ENCODE results near the gene SCFD1.
"Not testable (repeated sequence)": the region's sequence is repeated elsewhere in the genome, so short reads cannot be mapped to it uniquely, and the experiment has no call there.

Gene SCFD1

DNA sequence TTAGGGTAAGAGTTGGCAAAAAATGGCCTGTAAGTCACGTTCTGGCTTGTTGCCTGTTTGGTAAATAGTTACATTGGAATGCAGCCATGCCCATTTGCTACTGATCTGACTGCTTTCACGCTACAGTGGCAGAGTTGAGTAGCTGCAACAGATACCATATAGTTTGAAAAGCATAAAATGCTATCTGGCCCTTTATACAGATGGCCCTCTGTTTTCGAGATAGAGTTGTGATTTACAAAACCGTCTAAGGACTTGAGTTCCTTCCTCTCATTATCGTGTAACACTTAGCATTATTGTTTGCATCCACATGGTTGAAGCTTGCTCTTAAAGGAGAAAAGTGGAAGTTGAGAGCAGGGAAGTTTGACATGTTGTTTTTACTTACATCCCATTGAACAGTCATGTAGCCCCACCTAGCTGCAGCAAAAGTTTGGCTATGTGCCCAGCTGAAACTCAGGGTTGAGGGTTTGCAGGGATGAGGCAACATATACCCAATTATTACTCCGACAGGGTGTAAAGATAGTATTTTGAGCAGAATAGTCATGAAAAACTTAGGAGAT, 11.3 kb upstream of the SCFD1 start:
- DNase-seq: peak; percentile 6 to 61

DNA sequence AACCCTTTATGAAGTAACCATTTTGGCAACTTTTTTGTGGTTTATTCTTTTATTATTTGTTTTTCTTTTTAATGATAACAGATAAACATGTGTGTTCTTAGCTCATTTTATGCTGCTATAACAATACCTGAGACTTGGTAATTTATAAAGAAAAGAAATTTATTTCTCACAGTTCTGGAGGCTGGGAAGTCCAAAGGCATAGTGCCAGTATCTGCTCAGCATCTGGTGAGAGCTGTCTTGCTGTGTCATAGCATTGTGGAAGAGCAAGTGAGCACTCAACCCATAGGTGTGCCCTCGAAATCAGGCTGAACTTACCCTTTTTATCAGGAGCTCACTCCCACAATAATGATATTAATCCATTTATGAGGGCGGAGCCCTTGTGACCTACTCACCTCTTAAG, 8.0 kb upstream of the SCFD1 start:
- DNase-seq: no peak

DNA sequence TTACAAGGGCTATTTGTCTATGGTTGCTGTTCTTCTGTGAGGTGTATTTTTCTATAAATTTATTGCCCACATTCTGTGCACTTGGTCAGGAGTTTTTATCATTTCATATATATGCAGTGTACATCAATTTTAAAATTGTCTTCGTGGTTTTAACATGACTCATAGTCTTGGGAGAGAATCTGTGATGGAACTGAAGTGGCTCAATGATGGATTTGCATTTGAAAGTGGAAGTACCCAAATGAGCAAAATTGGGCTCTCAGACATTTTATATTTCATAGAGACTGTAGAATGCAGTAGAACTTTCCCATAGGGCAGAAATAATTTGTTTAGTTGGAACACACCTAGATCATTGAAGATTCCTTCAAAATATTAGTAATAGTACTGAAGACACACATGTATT, 1.9 kb upstream of the SCFD1 start:
- DNase-seq: no peak

DNA sequence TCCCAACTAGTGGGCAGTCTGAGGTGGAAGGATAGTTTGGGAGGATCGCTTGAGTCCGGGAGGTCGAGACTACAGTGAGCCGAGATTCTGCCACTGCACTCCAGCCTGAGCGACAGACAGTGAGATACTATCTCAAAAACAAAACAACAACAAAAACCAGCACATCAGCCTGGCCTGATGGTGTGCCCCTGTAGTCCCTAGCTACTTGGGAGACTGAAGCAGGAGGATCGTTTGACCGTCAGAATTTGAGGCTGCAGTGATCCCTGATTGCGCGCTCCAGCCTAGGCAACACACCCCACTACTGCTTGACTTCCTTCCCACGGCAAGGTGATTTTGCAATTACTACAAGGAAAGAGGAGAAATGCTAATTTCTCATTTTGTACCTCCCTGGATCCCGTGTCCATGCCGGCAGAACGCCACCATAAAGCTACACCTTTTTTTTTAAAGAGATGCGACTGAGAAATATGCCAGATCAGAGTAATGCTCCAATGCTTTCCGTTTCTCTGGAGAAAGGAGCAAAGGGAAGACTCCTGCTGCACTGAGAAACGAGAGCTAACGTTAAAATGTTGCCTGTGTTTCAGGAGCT, 672 bp upstream of the SCFD1 start:
- peak in 1 of 2 experiments; percentile 45 for DNase-seq

DNA sequence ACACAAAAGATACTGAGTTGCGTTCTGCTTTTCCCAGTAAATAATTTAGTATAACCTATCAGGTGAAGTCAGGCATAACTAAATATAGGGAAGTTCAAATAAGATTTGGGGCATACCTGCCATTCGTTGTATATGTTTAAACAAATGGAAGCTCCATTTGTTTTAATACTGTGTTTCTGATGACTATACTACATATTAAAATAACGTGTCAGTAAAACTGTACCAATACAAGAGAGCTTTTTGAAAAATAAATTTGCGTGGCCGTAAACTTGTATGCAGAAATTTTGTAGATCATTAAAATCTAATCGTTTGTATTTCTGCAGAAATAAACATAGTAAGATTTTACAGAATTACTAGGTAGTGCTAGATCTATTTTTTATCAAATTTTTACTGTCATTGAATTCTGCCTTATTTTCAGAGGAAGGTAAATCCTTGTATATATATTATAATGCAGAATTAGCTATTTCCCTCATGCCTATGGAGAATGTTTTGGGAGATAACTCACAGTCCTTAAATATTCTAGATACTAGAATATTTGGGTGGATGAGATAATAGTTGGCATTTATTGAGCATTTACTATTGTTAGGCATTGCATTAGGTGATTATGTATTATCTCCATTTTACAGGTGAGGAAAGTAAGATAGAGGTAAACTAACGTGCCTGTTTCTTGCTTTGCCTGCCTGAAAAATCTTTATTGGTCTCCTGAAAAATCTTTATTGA, 1.5 kb downstream of the SCFD1 start:
- no peak for DNase-seq

DNA sequence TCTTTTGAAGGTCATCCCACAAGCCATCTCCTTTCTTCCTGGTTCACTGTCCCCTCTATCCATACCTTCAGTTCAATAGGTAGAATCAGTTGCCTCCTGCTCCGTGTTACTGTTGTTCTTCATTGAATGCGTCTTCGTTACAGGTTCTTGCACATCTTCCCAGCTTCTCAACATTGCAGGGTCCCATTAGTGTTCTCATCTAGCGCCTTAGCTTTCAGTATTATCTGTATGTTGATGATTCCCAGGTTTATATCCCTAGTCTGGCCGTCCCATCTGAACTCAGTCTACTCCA, 2.0 kb downstream of the SCFD1 start:
- no peak for DNase-seq

DNA sequence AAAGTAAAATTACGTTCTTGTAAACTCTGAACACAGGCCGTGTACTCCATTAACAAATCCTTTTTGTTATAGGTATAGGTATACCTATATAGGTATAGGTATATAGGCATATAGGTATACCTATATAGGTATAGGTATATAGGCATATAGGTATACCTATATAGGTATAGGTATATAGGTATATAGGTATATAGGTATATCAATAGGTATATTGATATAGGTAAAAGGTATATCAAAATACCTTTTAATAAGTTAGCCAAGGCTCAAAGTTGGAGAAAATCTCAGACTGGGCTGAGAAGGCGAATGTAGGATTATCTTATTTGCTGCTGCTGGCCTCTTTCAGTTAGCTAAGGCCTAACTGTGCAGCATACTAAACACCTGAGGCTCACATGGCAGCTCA, 3.4 kb downstream of the SCFD1 start:
- DNase-seq: no peak

DNA sequence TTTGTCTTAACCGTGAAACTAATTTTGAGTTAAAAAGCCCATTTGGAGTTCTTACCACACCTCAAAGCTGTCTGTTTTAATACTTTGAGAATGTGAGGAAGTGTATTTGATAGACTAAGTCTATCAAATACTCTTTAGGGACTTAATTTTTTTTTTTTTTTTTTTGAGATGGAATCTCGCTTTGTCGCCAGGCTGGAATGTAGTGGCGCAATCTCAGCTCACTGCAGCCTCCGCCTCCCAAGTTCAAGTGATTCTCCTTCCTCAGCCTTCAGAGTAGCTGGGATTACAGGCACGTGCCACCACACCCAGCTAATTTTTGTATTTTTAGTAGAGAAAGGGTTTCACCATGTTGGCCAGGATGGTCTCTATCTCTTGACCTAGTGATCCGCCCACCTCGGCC, 7.3 kb downstream of the SCFD1 start:
- DNase-seq: not testable (repeated sequence)

DNA sequence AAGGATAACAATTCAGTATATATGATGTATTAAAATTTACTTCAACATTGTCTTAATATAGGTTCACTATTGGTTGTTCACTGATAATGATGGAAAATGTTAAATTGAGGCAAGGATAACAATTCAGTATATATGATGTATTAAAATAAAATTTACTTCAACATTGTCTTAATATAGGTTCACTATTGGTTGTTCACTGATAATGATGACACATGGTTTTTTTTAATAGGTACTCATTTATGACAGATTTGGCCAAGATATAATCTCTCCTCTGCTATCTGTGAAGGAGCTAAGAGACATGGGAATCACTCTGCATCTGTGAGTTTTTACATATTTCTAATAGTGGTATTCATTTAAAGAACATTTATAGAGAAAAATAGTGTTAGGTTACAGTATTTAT, 8.1 kb downstream of the SCFD1 start:
- no peak for DNase-seq

DNA sequence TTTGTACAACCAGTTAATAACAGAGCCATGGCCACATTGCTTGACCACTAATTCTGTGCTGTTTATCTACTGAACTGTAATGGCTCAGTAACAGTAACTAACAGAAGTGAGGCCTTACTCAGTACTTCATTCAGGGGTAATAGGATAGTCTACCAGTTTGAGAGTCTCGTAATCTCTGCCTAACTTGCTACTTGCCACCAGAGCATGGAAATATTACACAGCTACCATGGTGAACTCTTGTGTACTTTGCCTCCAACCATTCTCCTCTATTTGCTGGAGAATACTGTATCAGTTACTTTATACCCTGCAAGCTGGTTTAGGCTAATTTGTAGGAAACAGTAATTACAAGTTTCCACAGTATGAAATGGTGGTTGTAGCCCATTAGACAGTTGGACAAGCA, 10.6 kb downstream of the SCFD1 start:
- no peak for DNase-seq

DNA sequence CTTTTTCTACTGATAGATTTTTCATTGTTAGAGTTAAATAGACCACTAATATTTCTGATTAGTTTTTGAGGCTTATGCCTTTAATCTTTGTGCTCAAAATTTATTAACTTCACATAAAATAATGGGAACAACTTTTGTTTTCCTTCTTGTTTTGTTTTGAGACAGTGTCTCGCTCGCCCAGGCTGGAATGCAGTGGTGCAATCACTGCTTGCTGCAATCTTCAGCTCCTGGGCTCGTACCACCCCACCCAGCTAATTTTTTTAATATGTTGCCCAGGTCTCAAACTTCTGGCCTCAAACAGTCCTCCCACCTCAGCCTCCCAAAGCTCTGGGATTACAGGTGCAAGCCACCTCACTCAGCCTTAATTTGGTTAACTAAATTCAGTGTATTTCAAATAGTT, 16.8 kb downstream of the SCFD1 start:
- no peak for DNase-seq

DNA sequence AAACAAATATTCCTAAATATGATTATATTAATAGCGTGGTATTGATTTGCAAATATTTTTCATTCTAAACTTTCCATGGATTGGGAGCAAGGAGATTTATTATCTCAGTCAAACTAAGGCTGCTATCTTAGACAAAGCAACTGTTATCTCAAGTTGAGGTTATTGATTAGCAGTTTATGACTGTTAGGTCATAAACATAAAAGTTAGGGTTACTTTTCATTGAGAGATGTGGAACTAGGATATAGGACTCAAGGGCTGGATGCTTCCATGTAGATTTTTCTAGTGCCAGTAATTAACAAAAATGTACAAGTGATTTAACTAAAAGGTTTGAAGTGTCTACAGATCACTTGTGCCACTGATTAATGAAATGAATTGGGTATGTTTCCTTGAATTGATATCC, 19.1 kb downstream of the SCFD1 start:
- DNase-seq: no peak

DNA sequence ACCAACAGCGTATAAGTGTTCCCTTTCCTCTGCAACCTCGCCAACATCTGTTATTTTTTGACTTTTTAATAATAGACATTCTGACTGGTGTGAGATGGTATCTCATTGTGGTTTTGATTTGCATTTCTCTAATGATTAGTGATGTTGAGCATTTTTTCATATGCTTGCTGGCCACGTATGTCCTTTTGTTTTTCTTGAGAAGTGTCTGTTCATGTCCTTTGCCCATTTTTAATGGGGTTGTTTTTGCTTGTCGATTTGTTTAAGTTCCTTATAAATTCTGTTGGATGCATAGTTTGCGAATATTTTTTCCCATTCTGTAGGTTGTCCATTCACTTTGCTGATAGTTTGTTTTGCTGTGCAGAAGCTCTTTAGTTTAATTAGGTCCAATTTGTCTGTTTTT, 22.3 kb downstream of the SCFD1 start:
- not testable (repeated sequence) for DNase-seq

DNA sequence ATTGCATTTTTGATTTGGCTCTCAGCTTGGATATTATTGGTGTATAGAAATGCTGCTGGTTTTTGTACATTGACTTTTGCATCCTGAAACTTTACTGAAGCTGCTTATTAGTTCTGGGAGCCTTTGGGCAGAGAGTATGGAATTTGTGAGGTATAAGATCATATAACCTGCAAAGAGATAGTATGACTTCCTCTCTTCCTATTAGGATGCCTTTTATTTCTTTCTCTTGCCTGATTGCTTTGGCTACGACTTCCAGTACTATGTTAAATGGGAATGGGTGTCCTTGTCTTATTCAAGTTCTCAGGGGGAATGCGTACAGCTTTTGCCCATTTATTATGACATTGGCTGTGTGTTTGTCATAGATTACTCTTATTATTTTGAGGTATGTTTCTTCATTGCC, 23.5 kb downstream of the SCFD1 start:
- DNase-seq: no peak

DNA sequence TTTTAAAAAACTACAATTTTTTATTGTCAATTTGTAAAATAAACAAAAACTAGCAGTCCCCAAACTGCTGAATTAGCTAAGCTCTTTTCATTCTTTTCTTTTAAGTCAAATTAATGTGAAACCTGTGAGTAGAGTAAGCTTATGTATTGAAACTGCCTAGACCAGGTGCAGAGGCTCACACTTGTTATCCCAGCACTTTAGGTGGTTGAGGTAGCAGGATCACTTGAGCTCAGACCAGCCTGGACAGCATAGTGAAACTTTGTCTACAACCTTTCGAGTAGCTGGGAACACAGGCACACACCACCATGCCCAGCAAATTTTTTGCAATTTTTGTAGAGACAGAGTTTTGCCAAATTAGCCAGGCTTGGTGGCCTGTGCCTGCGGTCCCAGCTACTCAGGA, 26.4 kb downstream of the SCFD1 start:
- DNase-seq: no peak

DNA sequence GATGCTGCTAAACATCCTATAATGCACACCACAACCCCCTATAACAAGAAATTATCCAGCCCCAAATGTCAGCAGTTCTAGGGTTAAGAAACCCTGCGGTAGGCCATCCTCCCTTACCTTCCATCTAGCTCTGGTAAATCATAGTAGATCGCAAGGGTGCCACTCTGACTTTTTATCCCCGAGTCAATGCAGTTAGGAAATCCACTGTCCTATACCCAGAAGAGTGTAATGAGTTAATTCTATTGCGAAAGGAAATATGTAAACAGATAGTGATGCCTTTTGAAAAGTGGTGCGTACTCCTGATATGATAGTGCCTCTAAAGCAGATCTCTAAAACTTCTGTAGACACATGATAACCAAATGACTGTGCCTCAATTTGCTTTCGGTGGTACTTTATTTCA, 29.8 kb downstream of the SCFD1 start:
- no peak for DNase-seq

DNA sequence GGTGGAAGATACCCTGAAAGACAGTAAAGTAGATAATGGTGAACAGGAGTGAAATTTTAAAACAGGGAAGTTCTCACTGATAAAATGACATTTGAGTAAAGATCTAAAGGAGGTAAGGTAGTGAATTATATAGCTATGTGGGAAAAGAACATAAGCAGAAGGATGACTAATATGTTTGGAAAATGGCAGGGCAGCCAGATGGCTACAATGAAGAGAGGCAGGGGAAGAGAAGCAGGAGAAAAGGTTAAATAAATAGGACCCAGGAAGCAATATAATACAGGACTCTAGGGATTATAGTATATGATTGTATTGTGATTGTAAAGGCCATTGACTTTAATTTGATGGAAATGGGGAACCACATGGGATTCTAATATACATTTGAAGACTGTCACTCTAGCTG, 33.0 kb downstream of the SCFD1 start:
- DNase-seq: no peak

DNA sequence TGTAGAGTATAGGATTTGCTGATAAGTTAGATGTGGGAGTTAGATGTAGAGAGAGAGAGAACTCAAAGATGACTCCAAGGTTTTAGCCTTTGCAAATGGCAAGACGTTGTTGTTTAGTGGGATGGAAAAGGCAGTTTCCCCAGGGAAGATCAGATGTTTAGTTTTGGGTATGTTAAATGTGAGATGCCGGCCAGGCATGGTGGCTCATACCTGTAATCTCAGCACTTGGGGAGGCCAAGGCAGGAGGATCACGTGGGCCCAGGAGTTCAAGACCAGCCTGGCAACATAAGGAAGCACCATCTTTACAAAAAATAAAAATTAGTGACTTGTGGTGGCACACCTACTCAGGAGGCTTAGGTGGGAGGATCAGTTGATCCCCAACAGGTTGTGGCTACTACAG, 33.5 kb downstream of the SCFD1 start:
- DNase-seq: no peak

DNA sequence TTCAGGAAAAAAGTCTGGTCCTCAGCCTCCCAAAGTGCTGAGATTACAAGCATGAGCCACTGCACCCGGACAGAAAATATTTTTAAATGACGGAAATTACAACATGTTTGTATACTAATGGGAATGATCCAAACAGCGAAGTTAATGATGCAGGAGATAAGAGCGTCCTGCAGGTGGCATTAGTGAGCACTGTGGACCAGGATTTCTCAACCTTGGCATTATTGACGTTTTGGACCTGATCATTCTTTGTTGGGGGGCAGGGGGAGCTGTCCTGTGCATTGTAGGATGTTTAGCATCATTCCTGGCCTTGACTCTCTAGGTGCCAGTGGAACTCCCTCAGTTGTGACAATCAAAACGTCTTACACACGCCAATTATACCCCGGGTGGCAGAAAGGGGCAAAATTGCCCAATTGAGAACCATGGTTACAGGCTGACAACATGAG, 34.1 kb downstream of the SCFD1 start:
- DNase-seq: peak; percentile 9 to 49

DNA sequence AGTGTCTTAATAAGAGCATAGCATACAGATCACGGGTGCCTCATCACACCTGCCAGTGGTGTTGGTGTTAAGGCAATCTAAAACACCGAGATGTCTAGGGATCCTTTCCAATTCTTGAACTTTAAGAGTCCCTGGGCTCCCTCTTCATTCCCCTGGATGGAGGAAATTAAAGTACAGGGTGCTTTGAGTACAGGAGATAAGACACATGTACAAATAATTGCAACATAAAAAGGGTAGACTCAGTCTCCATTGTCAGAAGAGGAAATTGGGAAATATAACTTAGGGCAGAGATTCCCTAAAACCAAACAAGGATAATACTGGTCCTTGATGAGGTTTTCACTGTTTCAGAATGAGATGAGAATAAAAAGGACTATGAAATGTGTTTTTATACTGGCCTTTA, 34.9 kb downstream of the SCFD1 start:
- no peak for DNase-seq

DNA sequence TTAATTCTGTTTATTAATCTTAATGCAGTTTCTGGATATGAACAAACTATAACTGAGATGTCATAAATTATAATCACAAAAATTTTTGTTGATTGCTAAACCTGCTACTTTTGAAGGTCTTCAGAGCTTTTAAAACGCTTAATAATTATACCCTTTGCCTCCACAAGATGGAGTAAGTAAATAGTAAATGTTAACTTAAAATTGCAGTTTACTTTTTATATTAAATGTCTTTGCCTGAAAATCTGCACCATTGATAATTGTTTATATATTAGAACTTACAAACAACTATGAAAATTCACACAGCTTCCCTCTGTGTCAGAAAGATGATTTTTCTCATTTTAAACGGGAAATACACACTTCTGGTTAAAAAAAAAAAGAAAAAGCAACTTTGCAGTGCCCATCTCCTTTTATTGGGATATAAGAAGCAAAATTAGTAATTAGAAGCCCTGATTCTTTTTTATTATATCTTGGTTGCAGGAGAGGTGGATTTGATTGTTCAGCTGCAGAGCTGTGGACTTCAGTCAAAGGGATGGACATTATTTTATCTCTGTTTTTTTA, 35.6 kb downstream of the SCFD1 start:
- DNase-seq: peak in 1 of 2 experiments; percentile 19

DNA sequence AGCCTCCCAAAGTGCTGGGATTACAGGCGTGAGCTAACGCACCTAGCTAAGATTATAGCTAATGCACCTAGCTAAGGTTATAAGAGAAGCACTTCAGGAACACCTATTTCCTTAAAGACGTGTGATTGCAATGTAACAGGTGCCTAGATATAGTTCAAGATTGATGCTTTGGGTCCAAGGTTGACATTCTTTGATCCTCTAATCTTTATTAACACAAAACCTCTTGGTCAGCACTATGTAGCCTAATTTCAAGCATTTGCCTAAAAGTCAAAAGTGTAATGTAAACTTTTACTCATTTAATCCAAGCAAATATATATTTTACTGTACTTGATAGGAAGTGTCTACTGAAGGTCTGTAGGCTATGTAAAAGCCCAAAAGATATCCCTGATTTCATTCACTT, 36.5 kb downstream of the SCFD1 start:
- DNase-seq: no peak

DNA sequence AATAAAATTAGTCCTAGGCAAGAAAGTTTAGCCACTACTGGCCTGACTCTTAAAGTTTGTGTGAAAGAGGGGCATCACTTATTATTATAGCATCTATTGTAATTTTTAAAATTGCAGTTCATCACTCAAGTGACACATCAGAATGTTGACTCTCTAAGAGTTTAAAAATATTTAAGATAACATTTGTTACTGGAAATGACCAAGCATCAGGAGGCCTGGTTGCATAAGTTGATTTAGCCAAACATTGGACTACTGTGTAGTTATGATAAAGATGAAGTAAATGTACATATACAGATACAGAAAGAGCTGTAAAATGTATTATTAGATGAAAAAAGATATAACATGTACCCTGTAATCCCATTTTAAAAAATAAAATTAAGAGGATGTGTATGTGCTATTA, 47.5 kb downstream of the SCFD1 start:
- no peak for DNase-seq

DNA sequence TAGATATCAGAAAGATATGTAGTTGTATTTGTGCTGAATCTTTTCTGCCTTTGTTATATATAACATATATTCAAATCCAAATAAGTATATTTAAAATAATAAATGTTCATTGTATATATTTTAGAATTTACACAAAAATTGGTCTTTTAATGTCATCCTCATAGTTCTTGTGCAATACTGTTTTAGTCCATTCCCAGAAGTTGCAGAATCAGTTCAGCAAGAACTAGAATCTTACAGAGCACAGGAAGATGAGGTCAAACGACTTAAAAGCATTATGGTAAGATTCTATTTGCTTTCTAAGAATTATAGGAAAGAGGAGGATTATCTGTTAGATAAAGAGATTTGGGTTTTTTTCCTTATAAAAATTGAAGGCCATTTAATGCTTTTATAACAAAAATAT, 51.0 kb downstream of the SCFD1 start:
- DNase-seq: no peak
